ENCODE data around the gene ADAD2.

Gene ADAD2

DNA sequence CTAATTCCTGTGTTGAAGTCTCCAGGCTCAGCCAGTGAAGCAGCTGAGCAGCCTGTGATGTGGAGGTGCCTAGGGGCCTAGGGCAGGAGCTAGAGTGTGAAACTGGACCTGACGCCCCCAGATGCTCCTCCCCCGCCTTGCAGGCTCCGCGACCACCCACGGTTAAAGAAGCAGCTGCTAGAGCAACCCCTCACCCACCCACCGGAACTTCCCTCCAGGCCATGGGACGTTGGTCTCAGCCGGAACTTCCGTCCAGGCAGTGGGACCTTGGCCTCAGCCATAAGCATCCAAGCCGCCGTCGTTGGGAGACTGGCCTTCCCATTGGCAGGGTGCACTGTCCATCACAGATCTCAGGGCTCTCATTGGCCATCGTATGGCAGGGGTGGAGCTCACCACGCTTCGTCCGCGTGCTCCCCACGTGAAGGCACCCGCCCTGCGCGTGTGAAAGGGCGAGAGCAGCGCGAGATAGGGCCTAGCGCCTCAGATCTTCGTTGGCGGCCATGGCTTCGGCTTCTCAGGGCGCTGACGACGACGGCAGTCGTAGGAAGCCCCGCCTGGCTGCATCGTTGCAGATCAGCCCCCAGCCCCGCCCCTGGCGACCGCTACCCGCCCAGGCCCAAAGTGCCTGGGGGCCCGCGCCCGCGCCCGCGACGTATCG is at the start of gene ADAD2:
ADAD2 (plus strand) TSS at position 427 of the 658 bp plus-strand sequence; CDS start at position 501, 74 bp downstream.
- DNase-seq (ENCODE audit: low spot score): no peak

DNA sequence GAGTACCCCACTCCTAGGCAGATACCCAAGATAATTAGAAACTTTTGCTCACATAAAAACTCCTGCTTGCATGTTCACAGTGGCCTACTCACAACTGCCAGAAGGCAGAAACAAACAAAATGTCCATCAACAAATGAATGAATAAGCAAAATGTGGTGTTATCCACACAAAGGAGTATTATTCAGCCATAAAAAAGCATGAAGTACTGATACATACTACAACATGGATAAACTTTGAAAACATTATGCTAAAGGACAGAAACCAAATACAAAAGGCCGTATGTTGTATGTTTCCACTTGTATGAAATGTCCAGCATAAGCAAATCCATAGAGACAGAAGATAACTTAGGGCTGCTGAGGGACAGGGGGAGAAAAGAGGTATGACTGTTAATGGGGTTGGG is 47.9 kb upstream of the ADAD2 start:
- DNase-seq (ENCODE audit: low spot score): no peak

DNA sequence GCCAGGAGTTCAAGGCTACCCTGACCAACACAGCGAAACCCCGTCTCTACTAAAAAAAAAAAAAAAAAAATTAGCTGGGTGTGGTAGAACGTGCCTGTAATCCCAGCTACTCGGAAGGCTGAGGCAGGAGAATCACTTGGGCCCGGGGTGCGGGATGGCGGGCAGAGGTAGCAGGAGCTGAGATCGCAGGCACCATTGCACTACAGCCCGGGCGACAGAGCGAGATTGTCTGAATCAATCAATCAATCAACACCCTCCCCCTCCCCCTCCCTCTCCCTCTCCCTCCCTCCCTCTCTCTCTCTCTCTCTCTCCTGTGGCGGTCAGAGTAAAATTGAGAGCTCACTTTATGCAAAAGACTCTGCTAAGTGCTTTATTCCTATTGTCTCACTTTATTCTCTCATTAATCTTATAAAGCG is 47.2 kb upstream of the ADAD2 start:
- DNase-seq (ENCODE audit: low spot score): no peak

DNA sequence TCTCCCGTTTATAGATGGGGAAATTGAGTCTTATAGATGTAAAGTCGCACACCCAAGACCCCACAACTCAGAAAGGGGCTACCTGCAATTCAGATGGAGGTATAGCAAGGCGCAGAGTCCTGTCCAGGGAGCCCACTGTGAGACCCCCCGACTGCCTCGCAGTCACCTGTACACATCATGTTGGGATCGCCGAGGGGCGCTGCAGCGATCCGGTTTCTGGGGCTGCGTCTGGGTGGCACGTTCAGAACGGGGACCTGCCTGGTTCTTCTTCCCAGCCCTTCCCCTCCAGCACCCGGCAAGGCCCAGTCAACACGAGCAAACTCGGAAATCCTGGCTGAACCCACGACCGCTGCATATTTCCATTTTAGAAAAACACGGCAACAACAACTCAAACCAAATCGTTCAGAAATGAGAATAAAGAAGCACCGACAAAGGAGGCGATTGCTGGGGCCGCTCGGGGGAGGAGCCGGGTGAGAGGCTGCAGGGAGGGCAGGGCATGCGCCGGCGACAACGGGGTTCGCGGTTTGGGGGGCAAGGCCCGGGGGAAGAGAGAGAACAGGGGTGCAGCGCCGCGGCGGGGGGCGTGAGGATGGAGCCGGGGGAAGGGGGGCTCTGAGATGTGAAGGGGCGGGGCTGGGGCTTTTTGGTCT is 46.6 kb upstream of the ADAD2 start:
- DNase-seq (ENCODE audit: low spot score): peak; percentile 49

DNA sequence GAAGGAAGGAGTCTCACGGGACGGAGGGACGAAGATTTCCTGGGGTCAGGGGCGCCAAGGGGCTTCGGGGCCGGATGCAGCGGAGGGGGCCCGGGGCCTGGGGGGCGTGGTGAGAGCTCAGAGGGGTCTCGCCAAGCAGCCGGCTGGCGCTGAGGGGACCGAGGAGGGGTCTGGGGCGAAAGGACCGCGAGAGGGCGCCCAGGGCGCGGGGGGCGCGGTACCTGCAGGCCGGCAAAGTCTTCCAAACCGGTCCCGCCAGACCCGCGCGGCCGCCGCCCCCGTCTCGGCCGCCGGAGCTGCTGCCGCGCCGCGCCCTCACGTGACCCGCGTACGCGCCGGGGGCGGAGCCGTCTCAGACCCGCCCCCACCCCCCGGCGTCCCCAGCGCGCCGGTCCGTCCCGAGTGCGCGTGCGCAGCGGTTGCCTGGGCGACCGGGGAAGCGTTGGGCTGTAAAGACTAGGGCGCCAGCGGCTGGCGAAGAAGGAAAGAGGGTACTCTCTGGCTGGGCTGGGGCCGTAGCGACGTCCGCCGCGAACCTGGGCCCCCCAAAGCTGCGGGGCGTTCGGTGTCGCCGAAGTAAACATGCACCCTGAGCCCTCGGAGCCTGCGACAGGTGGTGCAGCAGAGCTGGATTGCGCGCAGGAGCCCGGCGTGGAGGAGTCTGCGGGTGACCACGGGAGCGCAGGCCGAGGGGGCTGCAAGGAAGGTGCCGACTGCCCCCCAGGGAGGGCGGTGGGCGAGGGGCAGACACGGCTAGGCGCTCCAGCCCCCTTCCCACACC is 45.9 kb upstream of the ADAD2 start, which contains the start of the genes DNAAF1 and HSDL1:
DNAAF1 (plus strand) TSS at position 450 of the 781 bp plus-strand sequence; CDS start at position 583, 133 bp downstream.
HSDL1 (minus strand) TSS at position 319 of the 781 bp plus-strand sequence. CDS start 13,856 bp downstream, outside the sequence.
- peak; percentile 90 for DNase-seq (ENCODE audit: low spot score)

DNA sequence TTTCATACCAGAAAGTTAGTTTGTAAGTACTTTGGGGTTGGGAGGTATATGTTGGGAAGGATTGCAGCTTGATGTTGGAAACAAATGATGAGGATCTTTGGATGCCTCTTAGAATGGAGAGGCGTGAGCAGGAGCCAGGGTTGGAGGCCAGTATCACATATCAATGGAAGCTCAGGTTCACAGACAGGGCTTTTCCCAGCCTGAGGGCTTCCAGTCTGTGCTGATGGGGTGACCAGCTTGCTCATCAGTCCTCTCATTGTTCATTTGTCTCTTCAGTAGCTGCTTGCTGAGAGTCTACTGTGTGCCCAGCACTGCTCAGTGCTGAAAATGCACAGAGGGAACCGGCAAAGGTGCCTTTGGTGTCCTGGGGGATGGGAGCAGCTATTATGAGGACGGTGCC is 40.0 kb upstream of the ADAD2 start:
- no peak for DNase-seq (ENCODE audit: low spot score)

DNA sequence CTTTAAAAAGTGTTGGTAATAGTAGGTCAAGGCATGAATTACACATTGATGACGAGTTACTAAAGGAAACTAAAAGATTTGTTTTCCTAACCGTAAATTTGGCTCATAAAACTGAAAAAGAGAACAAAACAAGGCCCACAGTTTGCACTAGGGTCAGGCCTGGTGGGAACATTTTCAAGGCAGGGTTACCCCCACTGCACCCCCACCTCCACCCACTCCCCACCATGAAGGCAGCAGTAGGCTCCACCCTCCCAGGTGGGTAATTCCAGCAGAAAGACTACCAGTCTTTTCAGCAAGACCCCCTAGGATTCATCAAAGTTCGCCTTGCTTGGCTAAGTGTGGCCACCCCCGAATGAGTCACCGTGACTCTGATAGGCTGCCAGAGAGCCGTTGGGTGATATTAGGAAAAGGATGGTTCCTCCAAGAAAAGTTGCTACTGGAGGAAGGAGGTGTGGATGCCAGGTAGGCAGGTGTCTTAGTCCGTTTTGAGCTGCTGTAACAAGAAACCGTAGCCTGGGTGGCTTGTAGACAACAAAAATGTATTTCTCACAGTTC is 37.2 kb upstream of the ADAD2 start:
- no peak for DNase-seq (ENCODE audit: low spot score)

DNA sequence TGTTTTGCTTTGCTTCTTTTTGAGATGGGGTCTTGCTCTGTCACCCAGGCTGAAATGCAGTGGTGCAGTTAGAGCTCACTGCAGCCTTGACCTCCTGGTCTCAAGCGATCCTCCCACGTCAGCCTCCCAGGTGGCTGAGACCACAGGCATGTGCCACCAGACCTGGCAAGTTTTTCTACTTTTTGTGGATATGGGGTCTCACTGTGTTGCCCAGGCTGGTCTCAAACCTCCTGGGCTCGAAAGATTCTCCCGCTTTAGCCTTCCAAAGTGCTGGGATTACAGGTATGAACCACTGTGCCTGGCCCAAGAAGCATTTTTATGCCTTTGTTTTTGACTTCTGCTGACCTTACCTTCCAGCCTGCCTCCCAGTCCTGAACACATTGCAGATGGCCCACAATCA is 35.7 kb upstream of the ADAD2 start:
- DNase-seq (ENCODE audit: low spot score): no peak

DNA sequence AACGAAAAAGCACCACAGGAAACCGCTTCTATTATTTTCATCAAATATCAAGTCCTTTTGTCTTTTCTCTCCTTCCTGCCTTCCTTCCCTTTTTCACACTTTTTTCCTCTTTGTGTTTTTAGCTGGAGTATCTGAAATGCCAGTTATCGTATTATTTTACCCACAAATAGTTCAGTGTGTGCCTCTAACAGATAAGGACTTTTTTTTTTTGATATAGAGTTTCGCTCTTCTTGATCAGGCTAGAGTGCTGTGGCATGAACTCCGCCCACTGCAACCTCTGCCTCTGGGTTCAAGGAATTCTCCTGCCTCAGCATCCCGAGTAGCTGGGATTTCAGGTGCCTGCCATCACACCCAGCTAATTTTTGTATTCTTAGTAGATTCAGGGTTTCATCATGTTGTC is 35.2 kb upstream of the ADAD2 start:
- DNase-seq (ENCODE audit: low spot score): no peak

DNA sequence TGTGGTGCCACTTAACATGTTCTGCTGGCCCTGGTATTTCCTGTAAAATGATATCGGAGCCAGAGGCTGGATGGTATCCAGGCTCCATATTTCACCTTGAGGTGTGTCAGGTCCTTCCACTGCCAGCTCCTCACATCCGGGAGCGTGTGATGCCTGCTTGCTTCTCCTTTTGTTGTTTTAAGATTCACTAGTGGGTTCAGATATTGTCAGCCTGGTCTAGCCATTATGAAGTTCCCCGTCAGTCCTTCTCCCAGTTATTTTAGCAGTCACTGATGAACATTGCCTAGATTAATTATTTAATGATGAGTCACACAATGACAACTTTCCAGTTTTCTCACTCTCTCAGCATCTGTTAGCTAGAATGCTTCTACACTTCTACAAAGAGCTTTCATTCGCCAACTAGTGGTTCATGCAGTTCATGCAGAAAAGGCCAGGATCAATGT is 34.6 kb upstream of the ADAD2 start:
- DNase-seq (ENCODE audit: low spot score): no peak

DNA sequence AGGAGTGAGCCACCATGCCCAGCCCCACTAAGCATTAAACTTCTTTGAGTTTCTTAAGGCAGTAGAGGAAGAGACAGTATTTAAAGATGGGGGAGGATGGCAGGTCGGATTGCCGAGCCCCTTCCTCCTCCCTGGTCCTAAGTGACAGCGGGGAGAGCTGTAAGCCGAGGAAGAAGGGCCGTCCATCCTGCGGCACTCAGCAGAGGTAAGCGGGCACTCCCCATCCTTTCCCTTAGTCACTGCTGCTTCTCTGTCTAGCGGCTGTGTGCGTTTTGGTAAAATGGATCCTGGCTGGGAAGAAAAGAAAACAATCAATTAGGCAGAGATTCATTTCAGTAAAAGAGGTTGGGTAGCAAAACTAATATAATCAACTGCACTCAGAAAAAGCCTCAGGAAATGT is 31.9 kb upstream of the ADAD2 start:
- no peak for DNase-seq (ENCODE audit: low spot score)

DNA sequence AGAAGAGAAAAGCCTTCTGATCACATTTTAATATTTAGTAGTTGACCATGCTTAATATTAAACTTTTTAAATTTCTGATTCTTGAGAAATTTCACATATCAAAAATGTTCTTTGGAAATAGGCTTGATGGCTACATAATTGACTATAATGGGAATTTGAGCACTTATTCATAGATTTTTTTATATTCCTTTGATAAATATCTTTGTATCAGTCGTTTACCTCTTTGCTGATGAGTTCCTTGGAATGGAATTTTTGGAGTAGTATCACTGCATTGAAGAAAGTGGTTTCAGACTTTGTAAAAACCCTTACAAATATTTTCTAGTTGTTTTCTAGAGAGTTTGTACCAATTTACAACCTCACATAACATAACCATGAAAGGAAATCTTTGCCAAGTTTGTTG is 31.2 kb upstream of the ADAD2 start:
- no peak for DNase-seq (ENCODE audit: low spot score)

DNA sequence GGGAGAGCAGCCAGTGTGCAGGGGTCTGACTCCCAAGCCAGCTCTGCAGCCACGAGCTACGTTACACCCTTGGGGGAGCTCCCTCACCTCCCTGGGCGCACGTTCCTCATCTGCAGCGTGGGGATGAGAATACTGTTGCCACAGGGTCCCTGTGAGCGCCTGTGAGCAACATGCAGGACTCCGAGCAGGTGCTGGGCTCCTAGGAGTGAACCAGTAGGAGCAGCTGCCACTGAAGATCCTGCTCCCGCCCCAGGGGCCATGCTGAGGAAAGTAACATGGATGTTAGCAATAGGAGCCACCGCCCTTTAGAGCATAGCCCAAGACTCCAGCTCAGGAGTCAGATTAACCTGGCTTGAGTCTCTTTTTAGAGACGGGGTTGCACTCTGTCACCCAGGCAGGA is 29.9 kb upstream of the ADAD2 start:
- DNase-seq (ENCODE audit: low spot score): no peak

DNA sequence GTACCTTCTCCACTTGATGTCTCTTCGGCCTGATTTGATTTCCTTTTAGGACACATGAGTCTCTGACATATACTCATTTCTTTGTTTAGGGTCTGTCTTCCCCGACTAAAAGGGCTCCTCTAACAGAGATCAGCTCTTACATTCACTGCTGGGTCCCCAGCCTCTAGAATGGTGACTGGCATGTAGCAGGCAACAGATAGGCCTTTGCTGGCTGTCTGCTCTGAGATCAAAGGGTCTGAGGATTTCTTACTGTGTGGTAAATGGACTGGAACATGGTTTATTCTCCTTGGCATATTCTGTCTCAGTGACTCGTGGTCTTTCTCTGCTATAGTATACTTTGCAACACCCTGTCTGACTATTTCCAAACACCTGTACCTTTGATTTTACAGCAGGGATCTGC is 29.2 kb upstream of the ADAD2 start:
- DNase-seq (ENCODE audit: low spot score): no peak

DNA sequence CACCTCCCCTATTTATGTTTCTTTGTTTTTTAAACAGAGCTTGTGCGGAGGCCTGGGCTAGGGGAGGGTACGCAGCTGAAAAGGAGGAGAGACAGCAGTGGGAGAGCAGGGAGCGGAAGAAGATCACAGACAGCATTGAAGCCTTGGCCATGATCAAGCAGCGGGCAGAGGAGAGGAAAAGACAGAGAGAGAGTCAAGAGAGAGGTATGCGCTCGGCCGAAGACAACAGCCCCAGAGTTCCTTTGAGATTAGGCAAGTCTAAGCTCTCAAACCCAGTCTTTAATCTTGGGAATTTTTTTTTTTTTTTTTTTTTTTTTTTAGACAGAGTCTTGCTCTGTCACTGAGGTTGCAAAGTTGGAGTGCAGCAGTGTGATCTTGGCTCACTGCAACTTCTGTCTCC is 25.2 kb upstream of the ADAD2 start:
- DNase-seq (ENCODE audit: low spot score): no peak

DNA sequence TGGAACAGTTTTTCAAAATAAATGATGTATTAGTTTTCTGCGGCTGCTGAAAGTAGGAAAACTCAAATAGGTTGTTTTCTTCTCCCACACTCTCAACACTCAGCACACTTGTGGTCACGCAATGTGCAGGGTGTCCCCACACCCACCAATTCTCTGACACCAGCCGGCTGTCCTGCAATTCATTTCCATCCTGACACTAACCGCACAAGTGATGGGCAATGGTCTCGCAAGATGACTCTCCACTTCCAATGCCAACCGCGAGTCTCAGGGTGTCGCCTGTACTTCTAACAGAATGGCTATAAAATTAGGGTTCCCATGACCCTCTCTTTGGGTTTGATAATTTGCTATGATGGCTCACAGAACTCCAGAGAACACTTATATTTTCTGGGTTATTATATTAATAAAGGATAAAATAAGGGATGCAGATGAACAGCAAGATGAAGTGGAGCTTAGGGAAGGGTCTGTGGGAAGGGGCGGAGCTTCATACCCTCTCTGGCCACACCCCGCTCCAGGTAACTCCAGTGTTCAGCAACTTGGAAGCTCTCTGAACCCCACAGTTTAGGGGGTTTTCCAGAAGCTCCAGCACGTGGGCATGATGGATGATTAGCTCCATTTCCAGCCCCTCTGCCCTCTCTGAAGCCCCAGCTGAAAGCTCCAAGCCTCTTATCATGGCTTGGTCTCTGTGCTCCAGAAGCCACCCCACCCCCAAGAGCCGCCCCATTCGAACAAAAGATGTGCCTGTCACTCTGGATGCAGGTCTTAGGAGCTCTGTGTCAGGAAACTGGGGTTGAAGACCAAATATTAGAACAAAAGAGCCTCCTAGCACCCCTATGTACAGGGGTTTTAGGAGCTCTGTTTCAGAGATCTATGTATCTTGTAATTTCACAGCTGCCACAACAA is 23.9 kb upstream of the ADAD2 start:
- no peak for DNase-seq (ENCODE audit: low spot score)

DNA sequence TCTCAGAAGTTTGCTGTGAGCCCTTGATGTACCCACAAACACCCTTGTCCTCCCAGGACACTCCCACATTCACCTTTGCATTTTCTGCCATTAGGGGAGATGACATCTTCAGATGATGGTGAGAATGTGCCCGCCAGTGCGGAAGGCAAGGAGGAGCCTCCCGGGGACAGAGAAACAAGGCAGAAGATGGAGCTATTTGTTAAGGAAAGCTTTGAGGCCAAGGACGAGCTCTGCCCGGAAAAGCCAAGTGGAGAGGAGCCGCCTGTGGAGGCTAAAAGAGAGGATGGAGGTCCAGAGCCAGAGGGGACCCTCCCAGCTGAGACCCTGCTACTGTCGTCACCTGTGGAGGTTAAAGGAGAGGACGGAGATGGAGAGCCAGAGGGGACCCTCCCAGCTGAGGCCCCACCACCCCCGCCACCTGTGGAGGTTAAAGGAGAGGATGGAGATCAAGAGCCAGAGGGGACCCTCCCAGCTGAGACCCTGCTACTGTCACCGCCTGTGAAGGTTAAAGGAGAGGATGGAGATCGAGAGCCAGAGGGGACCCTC is 21.1 kb upstream of the ADAD2 start:
- no peak for DNase-seq (ENCODE audit: low spot score)

DNA sequence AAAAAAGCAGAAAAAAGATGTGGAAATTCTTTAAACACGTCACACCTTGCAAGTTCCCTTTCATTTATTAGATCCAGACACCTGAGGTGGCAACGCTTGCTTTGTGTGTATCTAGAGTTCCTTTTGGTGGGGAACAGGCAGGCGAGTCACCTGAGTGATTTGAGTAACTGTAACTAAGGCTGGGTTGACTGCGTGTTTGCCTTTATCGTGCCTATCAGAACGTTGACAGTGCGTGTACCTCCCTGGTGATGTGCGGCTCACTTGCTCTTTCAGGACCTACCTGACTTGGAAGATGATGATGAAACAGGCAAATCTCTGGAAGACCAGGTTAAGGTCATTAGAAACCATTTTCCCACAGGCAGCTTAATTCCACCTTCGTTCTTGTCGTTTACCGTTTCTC is 16.6 kb upstream of the ADAD2 start:
- DNase-seq (ENCODE audit: low spot score): no peak

DNA sequence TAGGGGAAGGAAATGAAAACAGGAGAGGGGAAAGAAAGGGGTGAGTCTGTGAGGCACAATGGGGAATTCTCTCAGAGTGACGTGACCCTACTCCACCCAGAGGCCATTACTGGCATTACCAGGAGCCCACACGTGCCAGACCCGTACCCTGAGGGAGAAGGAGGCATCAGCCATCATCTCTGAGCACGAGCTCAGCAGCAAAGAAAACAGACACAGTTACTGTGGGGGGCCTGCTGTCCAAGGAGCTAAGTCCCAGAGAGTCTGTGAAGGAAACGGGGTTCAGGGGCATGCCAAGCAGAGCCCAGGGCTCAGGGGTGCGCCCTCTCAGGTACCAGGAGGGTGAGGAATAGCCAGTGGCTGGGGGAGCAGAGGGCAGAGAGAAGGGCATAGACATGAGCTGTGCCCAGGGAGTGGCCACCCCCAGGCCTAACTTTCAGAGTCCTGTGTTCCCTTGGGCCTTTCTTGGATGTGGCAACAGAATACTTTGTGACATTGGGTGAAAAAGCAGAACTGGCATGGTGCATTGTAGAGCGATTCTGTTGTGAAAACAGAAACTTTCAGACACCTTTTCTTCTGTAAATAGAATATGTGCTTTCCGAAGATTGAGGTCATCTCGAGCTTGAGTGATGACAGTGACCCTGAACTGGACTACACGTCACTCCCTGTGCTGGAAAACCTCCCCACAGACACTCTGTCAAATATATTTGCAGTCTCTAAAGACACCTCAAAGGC is 15.4 kb upstream of the ADAD2 start:
- no peak for DNase-seq (ENCODE audit: low spot score)
